Activated gamma-delta T cell (primary cell): Measurements from ENCODE around the gene UGT1A1.
"Not testable (repeated sequence)": the region's sequence is repeated elsewhere in the genome, so short reads cannot be mapped to it uniquely, and the experiment has no call there.

ENCODE experiments used
- DNase-seq: peaks from one replicate; lab custom pipeline; 2025; lab: John Stamatoyannopoulos, UW
- total RNA-seq, 2 donors: gene quantifications; one replicate each; lab custom pipeline; 2026; lab: John Stamatoyannopoulos, UW

UGT1A1 gene
- total RNA-seq, result 0 reads per million in 2 donors

DNA sequence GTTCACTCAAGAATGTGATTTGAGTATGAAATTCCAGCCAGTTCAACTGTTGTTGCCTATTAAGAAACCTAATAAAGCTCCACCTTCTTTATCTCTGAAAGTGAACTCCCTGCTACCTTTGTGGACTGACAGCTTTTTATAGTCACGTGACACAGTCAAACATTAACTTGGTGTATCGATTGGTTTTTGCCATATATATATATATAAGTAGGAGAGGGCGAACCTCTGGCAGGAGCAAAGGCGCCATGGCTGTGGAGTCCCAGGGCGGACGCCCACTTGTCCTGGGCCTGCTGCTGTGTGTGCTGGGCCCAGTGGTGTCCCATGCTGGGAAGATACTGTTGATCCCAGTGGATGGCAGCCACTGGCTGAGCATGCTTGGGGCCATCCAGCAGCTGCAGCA is at the start of gene UGT1A1:
Gene UGT1A1 (plus strand): TSS at position 228 of the 400 bp plus-strand sequence. CDS start 18 bp downstream, at position 246.
- no peak for DNase-seq

DNA sequence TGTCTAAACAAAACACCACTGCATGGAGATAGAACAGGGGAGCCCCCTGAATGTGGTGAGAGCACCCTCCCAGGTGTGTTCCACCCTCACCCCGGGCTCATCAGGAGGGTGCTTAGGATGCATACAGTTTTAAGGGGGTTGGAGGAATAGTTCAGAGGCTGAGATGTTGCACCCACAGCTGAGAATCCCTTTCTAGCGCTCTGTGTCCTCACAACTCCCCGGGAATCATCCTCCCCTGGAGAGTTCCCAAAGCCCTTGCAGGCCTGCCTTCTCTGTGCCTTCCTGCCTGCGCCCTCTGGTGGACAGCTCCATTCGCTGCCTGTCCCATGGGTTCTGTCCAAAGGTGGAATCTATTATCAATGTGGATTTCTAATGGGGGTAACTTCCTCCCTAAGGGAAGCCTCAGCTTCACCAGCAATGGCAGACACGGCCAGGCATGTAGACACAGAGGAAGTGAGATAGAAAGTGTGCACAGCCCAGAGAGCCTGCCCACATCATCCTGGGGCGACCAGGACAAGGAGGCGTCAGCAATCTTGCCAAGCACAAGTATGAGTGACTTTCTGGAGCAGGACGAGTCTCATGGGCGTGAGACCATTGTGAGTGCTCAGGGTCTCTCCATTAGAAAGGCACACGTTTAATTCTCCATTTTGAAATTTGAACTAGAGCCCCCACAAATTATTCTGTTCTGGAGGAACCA is 48.6 kb upstream of the UGT1A1 start:
- DNase-seq, result no peak

- DNase-seq, result no peak
Measured at GRCh38 chr2:233712611-233713261, 47.3 kb upstream of the UGT1A1 start, which contains the start of gene UGT1A5. TSS of gene UGT1A5 (plus strand) at chr2:233712907. CDS start at chr2:233712992, 85 bp downstream.

DNA sequence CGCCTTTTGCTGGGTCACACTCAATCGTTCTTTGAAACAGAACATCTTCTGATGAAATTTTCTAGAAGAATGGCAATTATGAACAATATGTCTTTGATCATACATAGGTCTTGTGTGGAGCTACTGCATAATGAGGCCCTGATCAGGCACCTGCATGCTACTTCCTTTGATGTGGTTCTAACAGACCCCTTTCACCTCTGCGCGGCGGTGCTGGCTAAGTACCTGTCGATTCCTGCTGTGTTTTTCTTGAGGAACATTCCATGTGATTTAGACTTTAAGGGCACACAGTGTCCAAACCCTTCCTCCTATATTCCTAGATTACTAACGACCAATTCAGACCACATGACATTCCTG is 46.8 kb upstream of the UGT1A1 start:
- no peak for DNase-seq

DNA sequence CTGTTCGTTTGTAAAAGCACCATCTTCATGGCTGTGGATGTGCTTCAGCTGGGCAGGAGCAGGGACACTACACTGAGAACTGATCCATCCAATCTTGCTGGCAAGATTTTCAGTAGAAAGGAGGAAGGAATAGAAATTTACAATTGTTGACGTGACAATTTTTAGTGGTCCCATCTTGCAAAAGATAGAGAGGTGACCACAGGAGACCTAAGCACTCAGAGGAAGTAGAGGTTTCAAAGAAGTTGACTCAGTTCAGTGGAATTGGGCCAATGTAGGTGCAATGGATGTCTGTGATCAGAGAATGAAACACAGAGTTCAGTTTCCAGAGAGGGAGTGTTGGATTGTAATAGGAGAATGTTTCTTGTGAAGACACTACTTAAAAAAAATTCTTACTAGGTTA is 45.9 kb upstream of the UGT1A1 start:
- no peak for DNase-seq

- DNase-seq, result no peak
Measured at GRCh38 chr2:233718552-233718951, 41.5 kb upstream of the UGT1A1 start, which contains the start of gene UGT1A4. TSS of gene UGT1A4 (plus strand) at chr2:233718736. CDS start at chr2:233718821, 85 bp downstream.

GRCh38 chr2:233728723-233729301 is 31.3 kb upstream of the UGT1A1 start, which contains the start of gene UGT1A3:
TSS of gene UGT1A3 (plus strand) at chr2:233729042. CDS start at chr2:233729127, 85 bp downstream.
- no peak for DNase-seq

- DNase-seq, result not testable (repeated sequence)
Measured at GRCh38 chr2:233736868-233737653, 23.0 kb upstream of the UGT1A1 start.

- no peak for DNase-seq
Measured at GRCh38 chr2:233740870-233741269, 19.2 kb upstream of the UGT1A1 start.

- no peak for DNase-seq
Measured at GRCh38 chr2:233743464-233744259, 16.4 kb upstream of the UGT1A1 start.

GRCh38 chr2:233745073-233745755 is 14.9 kb upstream of the UGT1A1 start:
- DNase-seq, result no peak

DNA sequence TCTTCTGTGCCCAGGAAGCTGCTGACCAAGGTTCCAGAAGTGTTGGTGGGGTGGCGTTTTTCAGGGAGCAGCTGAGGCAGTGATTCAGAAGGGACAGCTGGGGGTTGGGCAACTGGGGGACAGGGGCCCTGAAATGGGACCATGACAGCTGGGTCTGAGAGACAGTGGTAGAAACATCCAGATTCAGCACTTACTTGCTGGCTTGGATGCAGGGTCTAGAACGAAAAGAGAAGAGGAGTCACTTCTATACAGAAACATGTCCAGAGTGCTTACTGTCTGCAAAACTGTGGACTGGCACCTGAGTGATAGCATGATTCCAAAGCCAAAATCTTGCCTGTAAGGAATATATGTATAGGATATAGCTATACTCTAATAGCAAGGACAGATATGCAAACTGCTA is 14.2 kb upstream of the UGT1A1 start:
- DNase-seq, result not testable (repeated sequence)

- DNase-seq, result no peak
Measured at GRCh38 chr2:233746475-233747282, 13.4 kb upstream of the UGT1A1 start.

DNA sequence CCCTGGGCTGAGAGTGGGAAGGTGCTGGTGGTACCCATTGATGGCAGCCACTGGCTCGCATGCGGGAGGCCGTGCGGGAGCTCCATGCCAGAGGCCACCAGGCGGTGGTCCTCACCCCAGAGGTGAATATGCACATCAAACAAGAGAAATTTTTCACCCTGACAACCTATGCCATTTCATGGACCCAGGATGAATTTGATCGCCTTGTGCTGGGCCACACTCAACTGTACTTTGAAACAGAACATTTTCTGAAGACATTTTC is 12.9 kb upstream of the UGT1A1 start:
- no peak for DNase-seq

DNA sequence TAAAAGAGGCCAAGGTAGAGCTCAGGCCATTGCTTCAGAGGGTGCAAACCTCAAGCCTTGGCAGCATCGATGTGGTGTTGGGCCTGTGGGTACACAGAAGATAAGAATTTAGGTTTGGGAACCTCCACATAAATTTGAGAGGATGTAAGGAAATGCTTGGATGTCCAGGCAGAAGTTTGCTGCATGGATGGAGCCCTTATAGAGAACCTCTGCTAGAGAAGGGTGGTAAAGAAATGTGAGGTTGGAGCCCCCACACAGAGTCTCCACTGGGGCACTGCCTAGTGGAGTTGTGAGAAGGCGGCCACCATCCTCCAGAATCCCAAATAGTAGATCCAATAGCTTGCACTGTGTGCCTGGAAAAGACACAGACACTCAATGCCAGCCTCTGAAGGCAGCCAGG is 9.4 kb upstream of the UGT1A1 start:
- not testable (repeated sequence) for DNase-seq

- DNase-seq, result not testable (repeated sequence)
Measured at GRCh38 chr2:233751212-233752009, 8.7 kb upstream of the UGT1A1 start.

DNA sequence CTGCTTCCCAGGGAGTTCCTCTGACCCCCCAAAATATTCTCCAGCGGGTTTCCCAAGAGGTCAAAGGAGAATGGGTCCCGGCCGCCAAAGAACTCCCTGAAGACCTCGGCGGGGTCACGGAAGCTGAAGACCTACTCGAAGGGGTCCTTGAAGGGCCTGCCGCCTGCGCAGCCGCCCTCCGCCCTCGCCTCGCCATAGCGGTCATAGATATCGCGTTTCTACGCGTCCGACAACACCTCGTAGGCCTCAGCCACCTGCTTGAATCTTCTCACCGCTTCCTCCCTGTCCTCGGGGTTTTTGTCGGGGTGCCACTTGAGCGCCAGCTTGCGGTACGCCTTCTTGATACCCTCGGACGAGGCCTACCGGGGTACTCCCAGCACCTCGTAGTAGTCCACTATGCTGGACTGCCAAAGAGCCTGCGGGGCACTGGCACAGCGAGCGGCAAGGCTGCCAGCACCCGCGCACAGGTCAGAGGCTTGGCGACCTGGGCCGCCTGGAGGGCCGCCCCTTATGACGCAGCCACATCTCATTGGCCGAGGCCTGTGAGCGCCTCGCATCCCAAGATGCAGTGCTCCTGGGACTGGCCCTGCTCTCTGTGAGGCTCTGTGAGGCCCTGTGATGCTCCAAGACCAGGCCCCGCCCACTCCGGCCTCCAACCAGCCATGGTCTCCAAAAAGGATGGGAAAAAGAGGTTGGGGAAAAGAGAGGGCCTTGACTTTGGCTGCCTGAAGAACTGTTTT is 5.0 kb upstream of the UGT1A1 start:
- DNase-seq, result no peak

DNA sequence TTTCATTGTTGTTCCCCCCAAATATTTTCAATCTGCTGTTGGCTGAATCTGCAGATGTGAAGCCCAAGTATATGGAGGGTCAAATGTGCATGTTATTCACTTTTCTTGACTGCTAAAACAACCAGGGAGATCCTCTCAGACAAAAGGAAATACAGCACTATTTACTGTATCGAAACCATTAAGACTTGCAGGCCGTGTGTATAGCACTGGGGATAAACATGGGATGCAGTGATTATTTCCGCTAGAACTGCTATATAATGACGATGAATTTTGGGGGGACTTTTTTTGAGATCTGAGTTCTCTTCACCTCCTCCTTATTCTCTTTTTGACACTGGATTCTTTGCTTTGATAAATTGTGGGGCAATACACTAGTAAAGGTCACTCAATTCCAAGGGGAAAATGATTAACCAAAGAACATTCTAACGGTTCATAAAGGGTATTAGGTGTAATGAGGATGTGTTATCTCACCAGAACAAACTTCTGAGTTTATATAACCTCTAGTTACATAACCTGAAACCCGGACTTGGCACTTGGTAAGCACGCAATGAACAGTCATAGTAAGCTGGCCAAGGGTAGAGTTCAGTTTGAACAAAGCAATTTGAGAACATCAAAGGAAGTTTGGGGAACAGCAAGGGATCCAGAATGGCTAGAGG is 3.5 kb upstream of the UGT1A1 start:
- no peak for DNase-seq
